HepG2 (cell line): ENCODE measurements around the gene NT5C. TPM values are rescaled to one million over a fixed set of nuclear protein-coding genes. Genes with fewer than 3 reads are reported as not detected.

Source experiments
- ARID5B ChIP-seq: IDR thresholded peaks from 2 replicates; pipeline ENCODE4 v1.4.0; 2020; ENCODE audit warnings: mild to moderate bottlenecking, missing genetic modification reagents
- CBX1 ChIP-seq: IDR thresholded peaks from one replicate; pipeline ENCODE4 v1.6.1; 2016; ENCODE audit warnings: antibody characterized with exemption, low read depth
- DPF2 ChIP-seq: sonication (generic); formaldehyde crosslinking; IDR thresholded peaks from 2 replicates; pipeline ENCODE4 v1.4.0; 2020; ENCODE audit warnings: mild to moderate bottlenecking, low read depth, missing genetic modification reagents, borderline replicate concordance
- DRAP1 ChIP-seq: IDR thresholded peaks from 2 replicates; pipeline ENCODE4 v1.6.1; 2016; ENCODE audit warnings: missing genetic modification reagents, missing compliant biosample characterization
- ELF4 ChIP-seq: sonication (generic); formaldehyde crosslinking; IDR thresholded peaks from 2 replicates; pipeline ENCODE4 v1.5.0; 2020; ENCODE audit warnings: missing genetic modification reagents, mild to moderate bottlenecking, moderate library complexity, borderline replicate concordance
- HOXA5 ChIP-seq: sonication (generic); formaldehyde crosslinking; IDR thresholded peaks from 2 replicates; pipeline ENCODE4 v1.4.0; 2020; ENCODE audit warnings: missing genetic modification reagents
- KDM3A ChIP-seq: IDR thresholded peaks from 2 replicates; pipeline ENCODE4 v1.6.1; 2018; ENCODE audit warnings: low read depth, missing compliant biosample characterization
- KDM6A ChIP-seq: IDR thresholded peaks from 2 replicates; pipeline ENCODE4 v1.6.1; 2016; ENCODE audit warnings: low read depth
- MIER3 ChIP-seq: IDR thresholded peaks from 2 replicates; pipeline ENCODE4 v1.6.1; 2016; ENCODE audit warnings: missing compliant biosample characterization, borderline replicate concordance
- NONO ChIP-seq, 2 experiments: fragments of 450-650 bp in 1 of 2; sonication (generic) in 1 of 2; formaldehyde crosslinking in 1 of 2; IDR thresholded peaks in 1 of 2; conservative IDR thresholded peaks in 1 of 2; 2 replicates each; pipeline versions ENCODE4 v1.6.1 to v1.8.0; 2017 to 2022; ENCODE audit warnings: mild to moderate bottlenecking in 1 of 2, missing genetic modification reagents in 1 of 2, moderate library complexity in 1 of 2
- SAP130 ChIP-seq: IDR thresholded peaks from 2 replicates; pipeline ENCODE4 v1.6.1; 2016; ENCODE audit warnings: low read depth
- SIN3A ChIP-seq: IDR thresholded peaks from 2 replicates; pipeline ENCODE4 v1.6.1; 2011; ENCODE audit warnings: low read depth, mild to moderate bottlenecking, control low read depth, low read length, borderline replicate concordance
- SNRNP70 ChIP-seq: fragments of 200-400 bp; formaldehyde crosslinking; IDR thresholded peaks from 2 replicates; pipeline ENCODE4 v1.6.1; 2017; ENCODE audit warnings: mild to moderate bottlenecking, low read depth, low read length, moderate library complexity
- ZNF12 ChIP-seq: sonication (generic); formaldehyde crosslinking; IDR thresholded peaks from 2 replicates; pipeline ENCODE4 v1.5.0; 2020; ENCODE audit warnings: missing genetic modification reagents
- ZNF143 ChIP-seq: sonication (generic); formaldehyde crosslinking; IDR thresholded peaks from 2 replicates; pipeline ENCODE4 v1.4.0; 2020; ENCODE audit warnings: missing genetic modification reagents
- ZNF362 ChIP-seq: sonication (generic); formaldehyde crosslinking; IDR thresholded peaks from 2 replicates; pipeline ENCODE4 v1.4.0; 2020; ENCODE audit warnings: missing genetic modification reagents, mild to moderate bottlenecking, borderline replicate concordance
- ZNF512B ChIP-seq: sonication (generic); formaldehyde crosslinking; IDR thresholded peaks from 2 replicates; pipeline ENCODE4 v1.5.1; 2020; ENCODE audit warnings: missing genetic modification reagents, mild to moderate bottlenecking, borderline replicate concordance
- ZNF674 ChIP-seq: sonication (generic); formaldehyde crosslinking; IDR thresholded peaks from 2 replicates; pipeline ENCODE4 v1.5.0; 2020; ENCODE audit warnings: low read depth, mild to moderate bottlenecking, missing genetic modification reagents
- ZNF720 ChIP-seq: sonication (generic); formaldehyde crosslinking; IDR thresholded peaks from 2 replicates; pipeline ENCODE4 v1.4.0; 2020; ENCODE audit warnings: missing genetic modification reagents
- ZNF737 ChIP-seq: sonication (generic); formaldehyde crosslinking; IDR thresholded peaks from 2 replicates; pipeline ENCODE4 v1.5.0; 2020; ENCODE audit warnings: missing genetic modification reagents, mild to moderate bottlenecking, borderline replicate concordance
- ZNF850 ChIP-seq: sonication (generic); formaldehyde crosslinking; conservative IDR thresholded peaks from 2 replicates; pipeline ENCODE4 v1.9.0; 2021; ENCODE audit warnings: mild to moderate bottlenecking, missing genetic modification reagents
- ZSCAN29 ChIP-seq: sonication (generic); formaldehyde crosslinking; conservative IDR thresholded peaks from 2 replicates; pipeline ENCODE4 v1.4.0; 2020; ENCODE audit warnings: mild to moderate bottlenecking, missing genetic modification reagents
- polyA plus RNA-seq, 8 experiments: library from polyadenylated mRNA; depleted of rRNA in 3 of 8; stranded (reverse) in 7 of 8; unstranded in 1 of 8; fragments of >200 nt; fragmentation: Illumina TruSeq in 4 of 8; extraction: Trizol in 4 of 8; gene quantifications; 2 replicates each; pipeline versions ENCODE4 v1.2.1 to v1.2.3, GENCODE V29; 2011 to 2016; ENCODE audit warnings: low read depth in 4 of 8, missing spikeins in 1 of 8, mixed read lengths in 1 of 8; ENCODE audit not compliant: insufficient read depth in 1 of 8
- total RNA-seq, 5 experiments: library from RNA; depleted of rRNA; stranded (reverse); fragments of >200 nt; fragmentation: Illumina TruSeq; extraction: Trizol; gene quantifications; 2 replicates each; pipeline ENCODE4 v1.2.3, GENCODE V29; 2016; ENCODE audit warnings: low read depth in 1 of 5

Gene NT5C
- total and polyA plus RNA-seq, 2 of the 13 experiments (the other 11 are each of a cell fraction or from before 2014, with no cell fraction given) = 42.8 to 48.6 TPM

GRCh38 chr17:75084039-75084660, 47.4 kb downstream of the NT5C start (continued):
- peak; percentile 67; the same call in 1 of the 2 replicates for TF ChIP-seq ZNF362 (CRISPR knock-in tag)
- TF ChIP-seq SAP130 (CRISPR knock-in tag) = peak; percentile 99
- peak; percentile 83; the same call in 1 of the 2 replicates for TF ChIP-seq MIER3
- no peak for TF ChIP-seq ZNF850 (CRISPR knock-in tag)
- no peak for TF ChIP-seq ZNF674
- TF ChIP-seq ZNF512B = no peak
- peak; percentile 86 for TF ChIP-seq KDM6A
- peak; percentile 98 for TF ChIP-seq ARID5B
- 0 out of 2 replicates have a peak, but pooled peaks have one; percentile 75 for TF ChIP-seq ZSCAN29 (CRISPR knock-in tag)
- TF ChIP-seq DRAP1 (CRISPR knock-in tag) = peak; percentile 64
- TF ChIP-seq ZNF12 = no peak
- no peak; the same call in 1 of the 2 replicates for TF ChIP-seq ELF4
- no peak for TF ChIP-seq NONO (IDR thresholded peaks at IDR 0.05)
- TF ChIP-seq NONO (CRISPR knock-in tag; conservative IDR thresholded peaks at IDR 0.05) = 0 out of 2 replicates have a peak, but pooled peaks have one; percentile 73
- TF ChIP-seq HOXA5 (CRISPR knock-in tag) = 0 out of 2 replicates have a peak, but pooled peaks have one; percentile 41
- TF ChIP-seq ZNF143 (CRISPR knock-in tag) = no peak
- no peak for TF ChIP-seq CBX1
- no peak for TF ChIP-seq ZNF720 (CRISPR knock-in tag)
- TF ChIP-seq SIN3A = peak; percentile 81; the same call in 1 of the 2 replicates
- peak; percentile 83 for TF ChIP-seq DPF2 (CRISPR knock-in tag)
- TF ChIP-seq ZNF737 (CRISPR knock-in tag) = no peak
- TF ChIP-seq KDM3A (CRISPR knock-in tag) = peak; percentile 59; the same call in 1 of the 2 replicates
- TF ChIP-seq SNRNP70 = no peak
